Measurements from ENCODE around the gene GKAP1.
"Not testable (repeated sequence)": the region's sequence is repeated elsewhere in the genome, so short reads cannot be mapped to it uniquely, and the experiment has no call there.

GKAP1 gene

GRCh38 chr9:83772860-83773259 is 44.7 kb downstream of the GKAP1 start:
- ATAC-seq (no peak), DNase-seq (no peak)
- Mint-ChIP-seq H3K4me3 (no peak overlapping the region), H3K9me3 (no peaks in the 10 kb centered on the region), H3K27me3 (no peaks in the 10 kb centered on the region), H3K4me1 (no peaks in the 10 kb centered on the region), H3K27ac (no peak overlapping the region)

GRCh38 chr9:83765376-83765775 is 52.2 kb downstream of the GKAP1 start:
- Mint-ChIP-seq H3K27me3 (no peaks in the 10 kb centered on the region), H3K4me3 (no peak overlapping the region), H3K9me3 (peaks cover 15 to 21% of the 10 kb centered on the region in 2 donors), H3K4me1 (no peaks in the 10 kb centered on the region), H3K27ac (no peak overlapping the region)
- ATAC-seq (no peak), DNase-seq (no peak)

- H3K9me3 Mint-ChIP-seq, result no peaks in the 10 kb centered on the region
- ATAC-seq, result no peak
- no peaks in the 10 kb centered on the region for H3K27me3 Mint-ChIP-seq
- DNase-seq, result no peak
- peak overlapping the region in 1 of 2 donors; percentile 9 for H3K27ac Mint-ChIP-seq
- H3K4me1 Mint-ChIP-seq, result no peaks in the 10 kb centered on the region
- H3K4me3 Mint-ChIP-seq, result no peak overlapping the region
These were observed 63.1 kb downstream of the GKAP1 start for GRCh38 chr9:83754383-83754977.

- no peak for ATAC-seq
- no peak overlapping the region for H3K27ac Mint-ChIP-seq
- peaks cover 6% of the 10 kb centered on the region for H3K4me1 Mint-ChIP-seq
- no peak for DNase-seq
- no peaks in the 10 kb centered on the region for H3K27me3 Mint-ChIP-seq
- H3K9me3 Mint-ChIP-seq, result no peaks in the 10 kb centered on the region
- H3K4me3 Mint-ChIP-seq, result no peak overlapping the region
These were observed 67.9 kb downstream of the GKAP1 start for GRCh38 chr9:83749706-83750105.

- no peaks in the 10 kb centered on the region for H3K27me3 Mint-ChIP-seq
- peaks cover 6% of the 10 kb centered on the region for H3K4me1 Mint-ChIP-seq
- ATAC-seq, result no peak
- no peaks in the 10 kb centered on the region for H3K9me3 Mint-ChIP-seq
- no peak overlapping the region for H3K27ac Mint-ChIP-seq
- no peak for DNase-seq
- H3K4me3 Mint-ChIP-seq, result no peak overlapping the region
These were observed 73.4 kb downstream of the GKAP1 start for GRCh38 chr9:83744206-83744605.

- ATAC-seq, result no peak
- DNase-seq, result no peak
- Mint-ChIP-seq H3K27ac (no peak overlapping the region), H3K27me3 (no peaks in the 10 kb centered on the region), H3K9me3 (peaks cover 12 to 20% of the 10 kb centered on the region in 2 donors), H3K4me3 (no peak overlapping the region), H3K4me1 (peaks cover 10% of the 10 kb centered on the region)
These were observed 83.8 kb downstream of the GKAP1 start for GRCh38 chr9:83733739-83734138.

- not testable (repeated sequence) for ATAC-seq, H3K27ac Mint-ChIP-seq, H3K27me3 Mint-ChIP-seq, H3K4me1 Mint-ChIP-seq, H3K4me3 Mint-ChIP-seq, DNase-seq, H3K9me3 Mint-ChIP-seq
These were observed 88.8 kb downstream of the GKAP1 start for GRCh38 chr9:83728591-83729368.

GRCh38 chr9:83724436-83724835 is 93.1 kb downstream of the GKAP1 start:
- H3K9me3 Mint-ChIP-seq, result no peaks in the 10 kb centered on the region
- ATAC-seq, result no peak
- H3K4me3 Mint-ChIP-seq, result no peak overlapping the region
- no peak for DNase-seq
- H3K27ac Mint-ChIP-seq, result no peak overlapping the region
- no peaks in the 10 kb centered on the region for H3K27me3 Mint-ChIP-seq
- H3K4me1 Mint-ChIP-seq, result no peaks in the 10 kb centered on the region

GRCh38 chr9:83722726-83723495 is 94.7 kb downstream of the GKAP1 start:
- DNase-seq, result no peak
- Mint-ChIP-seq H3K4me3 (no peak overlapping the region), H3K4me1 (no peaks in the 10 kb centered on the region)

GRCh38 chr9:83721509-83721908 is 96.1 kb downstream of the GKAP1 start:
- DNase-seq (no peak), ATAC-seq (no peak)
- Mint-ChIP-seq H3K27ac (no peak overlapping the region), H3K4me1 (no peaks in the 10 kb centered on the region), H3K9me3 (no peaks in the 10 kb centered on the region), H3K27me3 (no peaks in the 10 kb centered on the region), H3K4me3 (no peak overlapping the region)

More at GRCh38 chr9:83722726-83723495, 94.7 kb downstream of the GKAP1 start:
- ATAC-seq, result no peak
- Mint-ChIP-seq H3K27ac (no peak overlapping the region), H3K9me3 (no peaks in the 10 kb centered on the region), H3K27me3 (no peaks in the 10 kb centered on the region)

GRCh38 chr9:83715794-83716193 is 101.8 kb downstream of the GKAP1 start:
- H3K27me3 Mint-ChIP-seq, result no peaks in the 10 kb centered on the region

GRCh38 chr9:83715221-83715620 is 102.3 kb downstream of the GKAP1 start:
- Mint-ChIP-seq H3K27me3 (no peaks in the 10 kb centered on the region), H3K4me1 (no peaks in the 10 kb centered on the region), H3K27ac (no peak overlapping the region), H3K9me3 (no peaks in the 10 kb centered on the region), H3K4me3 (no peak overlapping the region)
- DNase-seq (no peak), ATAC-seq (no peak)

More at GRCh38 chr9:83715794-83716193, 101.8 kb downstream of the GKAP1 start:
- no peak for DNase-seq
- no peaks in the 10 kb centered on the region for H3K4me1 Mint-ChIP-seq
- H3K9me3 Mint-ChIP-seq, result no peaks in the 10 kb centered on the region
- no peak for ATAC-seq
- H3K27ac Mint-ChIP-seq, result no peak overlapping the region
- no peak overlapping the region for H3K4me3 Mint-ChIP-seq

GRCh38 chr9:83714329-83714728 is 103.2 kb downstream of the GKAP1 start:
- no peaks in the 10 kb centered on the region for H3K27me3 Mint-ChIP-seq
- peaks cover 3% of the 10 kb centered on the region for H3K4me1 Mint-ChIP-seq
- no peak overlapping the region for H3K4me3 Mint-ChIP-seq
- H3K9me3 Mint-ChIP-seq, result no peaks in the 10 kb centered on the region
- DNase-seq (no peak), ATAC-seq (peak; percentile 52)
- H3K27ac Mint-ChIP-seq, result no peak overlapping the region

GRCh38 chr9:83708515-83709158 is 108.9 kb downstream of the GKAP1 start:
- peak overlapping the region; percentile 99 to 100 for H3K27ac Mint-ChIP-seq
- no peaks in the 10 kb centered on the region for H3K27me3 Mint-ChIP-seq
- peak in 1 of 2 donors; percentile 74 for DNase-seq
- H3K4me1 Mint-ChIP-seq, result peaks cover 41% of the 10 kb centered on the region
- H3K9me3 Mint-ChIP-seq, result no peaks in the 10 kb centered on the region
- peak; percentile 66 for ATAC-seq
- peak overlapping the region; percentile 90 to 99 for H3K4me3 Mint-ChIP-seq

- Mint-ChIP-seq H3K9me3 (no peaks in the 10 kb centered on the region), H3K4me3 (peak within 1 kb of the TSS; percentile 90 to 99), H3K27ac (peak within 1 kb of the TSS; percentile 99 to 100), H3K4me1 (peaks cover 44% of the 10 kb centered on the region), H3K27me3 (no peaks in the 10 kb centered on the region)
- DNase-seq, result peak; percentile 91 to 93
- peak; percentile 85 for ATAC-seq
These were observed 109.6 kb downstream of the GKAP1 start, which contains the start of gene UBQLN1 for GRCh38 chr9:83707768-83708514. UBQLN1 (minus strand) TSS chr9:83707958; CDS start chr9:83707679, 279 bp downstream.

All from stimulated activated naive CD8-positive, alpha-beta T cell treated with anti-CD3 and anti-CD28 coated beads, Interleukin-15, amount 100 ng/mL, for 72 hours (primary cell).